GM12891 (cell line): ENCODE measurements around the gene ALOX15B.

ENCODE experiments used
- DNase-seq: peaks from one replicate; pipeline ENCODE4 v3.0.0; 2011; ENCODE audit warnings: low spot score; ENCODE audit not compliant: insufficient read length
- FAIRE-seq: peaks from 2 replicates; lab custom pipeline; 2011; peaks lifted over from hg19 to GRCh38; lab: Jason Lieb, UNC
- PAX5 ChIP-seq: IDR thresholded peaks from 2 replicates; pipeline ENCODE4 v1.6.1; 2011; ENCODE audit warnings: low read length, moderate library complexity, mild to moderate bottlenecking; ENCODE audit not compliant: insufficient read depth, severe bottlenecking
- POLR2A ChIP-seq: IDR thresholded peaks from 2 replicates; pipeline ENCODE4 v1.6.1; 2011; ENCODE audit warnings: low read depth, low read length, control low read depth
- POLR2AphosphoS5 ChIP-seq: IDR thresholded peaks from 2 replicates; pipeline ENCODE4 v1.6.1; 2011; ENCODE audit warnings: low read depth, low read length, control low read depth
- POU2F2 ChIP-seq: IDR thresholded peaks from 2 replicates; pipeline ENCODE4 v1.6.1; 2011; ENCODE audit warnings: low read depth, mild to moderate bottlenecking, control low read depth, low read length, moderate library complexity
- SPI1 ChIP-seq: IDR thresholded peaks from 2 replicates; pipeline ENCODE4 v1.6.1; 2011; ENCODE audit warnings: low read depth, low read length, control low read depth
- TAF1 ChIP-seq: IDR thresholded peaks from 2 replicates; pipeline ENCODE4 v1.6.1; 2011; ENCODE audit warnings: low read depth, low read length, control low read depth

Gene ALOX15B

GRCh38 chr17:8068736-8069586 lies 30.1 kb downstream of the ALOX15B start:
- no peak for DNase-seq
- TF ChIP-seq PAX5: no peak
- 0 out of 2 replicates have a peak, but pooled peaks have one; percentile 16 for TF ChIP-seq SPI1
- TF ChIP-seq POLR2A: no peak
- no peak for FAIRE-seq

GRCh38 chr17:8069587-8069860 lies 30.7 kb downstream of the ALOX15B start:
- no peak for FAIRE-seq
- TF ChIP-seq POLR2AphosphoS5 (no peak), PAX5 (no peak), SPI1 (no peak), POLR2A (no peak), POU2F2 (no peak)
- DNase-seq: no peak

GRCh38 chr17:8071496-8071895 lies 32.6 kb downstream of the ALOX15B start:
- TF ChIP-seq PAX5 (no peak), SPI1 (no peak), POU2F2 (no peak), POLR2A (no peak), TAF1 (no peak), POLR2AphosphoS5 (no peak)
- FAIRE-seq: no peak
- no peak for DNase-seq

- FAIRE-seq: no peak
- no peak for DNase-seq
- TF ChIP-seq POU2F2: no peak
- TF ChIP-seq POLR2A: no peak
- no peak for TF ChIP-seq PAX5
- TF ChIP-seq POLR2AphosphoS5: no peak
- TF ChIP-seq SPI1: no peak
These were observed 33.5 kb downstream of the ALOX15B start for GRCh38 chr17:8072341-8072728.

GRCh38 chr17:8072729-8073461 lies 34.0 kb downstream of the ALOX15B start:
- no peak for FAIRE-seq
- DNase-seq: no peak
- TF ChIP-seq TAF1 (no peak), POU2F2 (no peak), POLR2AphosphoS5 (no peak), SPI1 (no peak), POLR2A (no peak), PAX5 (no peak)

GRCh38 chr17:8073627-8074484 lies 35.0 kb downstream of the ALOX15B start:
- peak; percentile 99 for FAIRE-seq
- TF ChIP-seq PAX5 (peak; percentile 58), POLR2A (no peak), TAF1 (no peak), POLR2AphosphoS5 (no peak), SPI1 (no peak)
- DNase-seq: peak; percentile 90

GRCh38 chr17:8074554-8074953 lies 35.7 kb downstream of the ALOX15B start:
- no peak for TF ChIP-seq POLR2AphosphoS5
- no peak for TF ChIP-seq POLR2A
- TF ChIP-seq POU2F2: no peak
- TF ChIP-seq PAX5: no peak
- no peak for TF ChIP-seq TAF1
- no peak for TF ChIP-seq SPI1
- no peak for DNase-seq
- FAIRE-seq: no peak

GRCh38 chr17:8075081-8075480 lies 36.2 kb downstream of the ALOX15B start:
- FAIRE-seq (no peak), DNase-seq (no peak)
- TF ChIP-seq POU2F2 (no peak), POLR2A (no peak), TAF1 (no peak), POLR2AphosphoS5 (no peak), PAX5 (no peak), SPI1 (no peak)

GRCh38 chr17:8075574-8076342 lies 36.9 kb downstream of the ALOX15B start:
- DNase-seq (no peak), FAIRE-seq (no peak)
- TF ChIP-seq PAX5: no peak
- no peak for TF ChIP-seq POLR2A
- no peak for TF ChIP-seq SPI1
- no peak for TF ChIP-seq POU2F2
- TF ChIP-seq POLR2AphosphoS5: no peak
- no peak for TF ChIP-seq TAF1
